Measurements from ENCODE around the gene VIPAS39. TPM values are rescaled to one million over a fixed set of nuclear protein-coding genes. Genes with fewer than 3 reads are reported as not detected.

The VIPAS39 gene
- total and polyA plus RNA-seq, 12 donors = 8.0 to 18.7 (median 13.7) TPM

- H3K4me3 ChIP-seq = no peak overlapping the region
- WGBS, 2 donors = 95 to 97% methylated on average over 3 of the region's 3 CpGs
- peaks cover 0 to 100% (median 59%) of the 10 kb centered on the region in 9 donors for H3K36me3 ChIP-seq
- H3K27ac ChIP-seq = no peak overlapping the region
- intact Hi-C loops (cut with DNase I) = no loop called here
- H3K4me1 ChIP-seq = no peaks in the 10 kb centered on the region
- no peak for TF ChIP-seq CTCF (IDR thresholded peaks at IDR 0.05)
- DNase-seq (no peak), ATAC-seq (no peak)
- no peaks in the 10 kb centered on the region for H3K9me3 ChIP-seq
- no peaks in the 10 kb centered on the region for H3K27me3 ChIP-seq
These were observed 21.4 kb downstream of the VIPAS39 start for GRCh38 chr14:77436042-77436441.

DNA sequence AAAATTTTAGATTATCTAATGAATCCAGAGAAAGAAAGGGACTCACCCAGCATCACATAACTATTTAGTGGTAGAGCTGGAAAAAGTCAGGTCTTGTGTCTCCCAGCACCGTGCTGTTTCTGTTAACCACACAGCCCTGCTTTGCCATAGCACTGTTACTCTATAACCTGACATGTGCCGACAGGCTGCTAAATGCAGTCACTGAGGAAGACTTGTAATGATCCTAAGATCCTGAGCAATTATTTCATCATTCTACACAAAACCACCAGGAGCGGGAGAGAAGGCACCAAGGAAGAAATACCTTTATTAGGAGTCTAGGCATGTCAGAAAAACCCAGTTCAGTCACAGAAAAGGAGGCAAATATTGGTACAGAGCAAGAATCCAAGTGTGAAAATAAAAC lies 31.0 kb downstream of the VIPAS39 start:
- no peak overlapping the region for H3K4me3 ChIP-seq
- no peak overlapping the region for H3K27ac ChIP-seq
- WGBS, 2 donors = 95% methylated on average over 3 of the region's 3 CpGs
- DNase-seq (no peak), ATAC-seq (no peak)
- H3K4me1 ChIP-seq = no peaks in the 10 kb centered on the region
- no peak for TF ChIP-seq CTCF (IDR thresholded peaks at IDR 0.05)
- H3K36me3 ChIP-seq = peaks cover 0 to 100% (median 63%) of the 10 kb centered on the region in 9 donors
- intact Hi-C loops (cut with DNase I) = no loop called here
- no peaks in the 10 kb centered on the region for H3K27me3 ChIP-seq
- no peaks in the 10 kb centered on the region for H3K9me3 ChIP-seq

- ATAC-seq (no peak), DNase-seq (no peak)
- Histone ChIP-seq H3K27ac (no peak overlapping the region), H3K27me3 (no peaks in the 10 kb centered on the region), H3K36me3 (peaks cover 0 to 96% (median 63%) of the 10 kb centered on the region in 9 donors), H3K4me3 (no peak overlapping the region), H3K4me1 (no peaks in the 10 kb centered on the region), H3K9me3 (peaks cover 0 to 14% (median 5%) of the 10 kb centered on the region in 11 donors)
- TF ChIP-seq CTCF (IDR thresholded peaks at IDR 0.05) = no peak
- intact Hi-C loops (cut with DNase I) = no loop called here
- 84 to 91% methylated on average over 3 of the region's 3 CpGs for WGBS, 2 donors
These were observed 32.5 kb downstream of the VIPAS39 start for GRCh38 chr14:77424862-77425261.

DNA sequence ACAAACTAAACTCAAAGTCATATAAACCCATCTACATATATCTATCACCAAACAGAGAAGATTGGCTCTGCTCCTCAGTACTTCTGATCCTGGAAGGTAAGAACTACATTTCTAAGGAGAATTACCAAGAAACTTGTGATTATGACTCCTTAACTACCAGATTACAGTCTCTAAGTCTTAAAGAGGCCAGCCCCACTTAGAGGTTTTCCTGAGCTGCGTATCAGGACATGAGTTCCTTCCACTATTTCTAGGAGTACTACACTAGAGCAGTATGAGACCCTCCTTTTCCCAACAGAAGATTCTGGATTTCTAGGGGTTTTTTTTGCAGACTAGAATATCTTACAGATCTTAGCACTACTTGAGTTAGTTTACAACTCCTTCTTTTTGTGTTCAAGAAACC lies 34.0 kb downstream of the VIPAS39 start, which contains the start of gene NOXRED1:
Gene NOXRED1 (minus strand): TSS at position 101 of the 400 bp plus-strand sequence. CDS start 634 bp downstream, outside the sequence.
- no peak within 1 kb of the TSS for H3K4me3 ChIP-seq
- intact Hi-C loops (cut with DNase I) = no loop called here
- no peak for ATAC-seq
- no peak within 1 kb of the TSS for H3K27ac ChIP-seq
- H3K36me3 ChIP-seq = peaks cover 0 to 82% (median 54%) of the 10 kb centered on the region in 9 donors
- DNase-seq = no peak
- no peaks in the 10 kb centered on the region for H3K27me3 ChIP-seq
- no peaks in the 10 kb centered on the region for H3K4me1 ChIP-seq
- 97% methylated on average over 1 of the region's 1 CpG for WGBS, 2 donors
- peaks cover 0 to 28% (median 14%) of the 10 kb centered on the region in 11 donors for H3K9me3 ChIP-seq
- no peak for TF ChIP-seq CTCF (IDR thresholded peaks at IDR 0.05)

All from heart right ventricle (tissue), 16 donors.